Thyroid gland (tissue), 4 donors: Measurements from ENCODE around the gene ITGB1BP1.

Experiments used
- CTCF ChIP-seq, 6 experiments: fragments of 200-600 bp in 3 of 6; fragments of 450-650 bp in 3 of 6; sonication (generic) in 3 of 6; IDR thresholded peaks; one replicate each; pipeline ENCODE4 v1.5.1; 2016 to 2019; ENCODE audit warnings: antibody characterized with exemption in 6 of 6, mild to moderate bottlenecking in 2 of 6, inconsistent platforms in 1 of 6, moderate library complexity in 1 of 6
- POLR2A ChIP-seq, 2 donors: fragments of 450-650 bp; IDR thresholded peaks; one replicate each; pipeline ENCODE4 v1.6.1; 2017; ENCODE audit warnings: antibody characterized with exemption in 2 of 2, mild to moderate bottlenecking in 2 of 2, moderate library complexity in 1 of 2

DNA sequence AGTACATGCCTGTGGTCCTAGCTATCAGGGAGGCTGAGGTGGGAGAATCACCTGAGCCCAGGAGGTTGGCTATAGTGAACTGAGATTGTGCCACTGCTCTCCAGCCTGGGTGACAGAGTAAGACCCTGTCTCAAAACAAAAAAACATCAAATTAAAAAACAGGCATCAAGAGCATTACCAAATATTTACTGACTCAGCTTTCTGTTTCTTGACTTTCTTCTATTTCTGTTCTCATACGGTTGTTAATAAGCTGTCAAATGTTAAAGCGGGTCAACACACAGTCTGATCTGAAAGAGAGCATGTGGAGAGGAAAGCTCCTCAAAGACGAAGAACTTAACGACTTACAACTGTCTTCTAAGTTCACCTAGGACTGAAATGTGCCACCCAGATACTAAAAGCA is 59.0 kb downstream of the ITGB1BP1 start:
- TF ChIP-seq CTCF (IDR thresholded peaks at IDR 0.05) = no peak
- TF ChIP-seq POLR2A (IDR thresholded peaks at IDR 0.05) = no peak
